SU-DHL-6 (cell line): ENCODE results near the gene LRRC49.

Experiments used
- EZH2phosphoT487 ChIP-seq: fragments of 200-600 bp; sonication (generic), shearing (Covaris generic); conservative IDR thresholded peaks from 2 replicates; pipeline ENCODE4 v1.6.1; 2018; ENCODE audit warnings: mild to moderate bottlenecking, antibody characterized with exemption, low read length, moderate library complexity, mixed read lengths
- TF ChIP-seq, protein P1 (sequence below): fragments of 200-600 bp; sonication (generic); IDR thresholded peaks from one replicate; pipeline ENCODE4 v1.5.1; 2017; ENCODE audit warnings: antibody characterized with exemption, mild to moderate bottlenecking, low read length, moderate library complexity; ENCODE audit not compliant: insufficient read depth, poor library complexity, severe bottlenecking

DNA sequence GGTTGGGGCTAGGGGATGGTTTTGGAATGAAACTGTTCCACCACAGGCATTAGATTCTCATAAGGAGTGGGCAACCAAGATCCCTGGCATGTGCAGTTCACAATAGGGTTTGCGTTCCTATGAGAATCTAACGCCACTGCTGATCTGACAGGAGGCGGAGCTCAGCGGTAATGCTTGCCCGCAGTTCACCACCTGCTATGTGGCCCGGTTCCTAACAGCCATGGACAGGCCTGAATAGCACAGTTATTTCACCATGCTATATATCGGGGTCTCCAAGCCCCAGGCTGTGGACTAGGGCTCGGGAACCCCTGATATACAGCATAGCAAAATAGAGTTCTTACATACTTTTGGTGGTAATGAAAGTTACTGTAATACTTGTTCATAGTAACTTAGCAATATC is 122.7 kb downstream of the LRRC49 start:
- TF ChIP-seq, protein P1, sequence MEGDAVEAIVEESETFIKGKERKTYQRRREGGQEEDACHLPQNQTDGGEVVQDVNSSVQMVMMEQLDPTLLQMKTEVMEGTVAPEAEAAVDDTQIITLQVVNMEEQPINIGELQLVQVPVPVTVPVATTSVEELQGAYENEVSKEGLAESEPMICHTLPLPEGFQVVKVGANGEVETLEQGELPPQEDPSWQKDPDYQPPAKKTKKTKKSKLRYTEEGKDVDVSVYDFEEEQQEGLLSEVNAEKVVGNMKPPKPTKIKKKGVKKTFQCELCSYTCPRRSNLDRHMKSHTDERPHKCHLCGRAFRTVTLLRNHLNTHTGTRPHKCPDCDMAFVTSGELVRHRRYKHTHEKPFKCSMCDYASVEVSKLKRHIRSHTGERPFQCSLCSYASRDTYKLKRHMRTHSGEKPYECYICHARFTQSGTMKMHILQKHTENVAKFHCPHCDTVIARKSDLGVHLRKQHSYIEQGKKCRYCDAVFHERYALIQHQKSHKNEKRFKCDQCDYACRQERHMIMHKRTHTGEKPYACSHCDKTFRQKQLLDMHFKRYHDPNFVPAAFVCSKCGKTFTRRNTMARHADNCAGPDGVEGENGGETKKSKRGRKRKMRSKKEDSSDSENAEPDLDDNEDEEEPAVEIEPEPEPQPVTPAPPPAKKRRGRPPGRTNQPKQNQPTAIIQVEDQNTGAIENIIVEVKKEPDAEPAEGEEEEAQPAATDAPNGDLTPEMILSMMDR = no peak
- no peak for TF ChIP-seq EZH2phosphoT487
